Left ventricle myocardium inferior (tissue), 1 donor: ENCODE measurements around the gene IGDCC3. TPM values are rescaled to one million over a fixed set of nuclear protein-coding genes. Genes with fewer than 3 reads are reported as not detected.

Experiments
- DNase-seq: peaks from one replicate; pipeline ENCODE4 v3.0.0-alpha.2; 2020
- H3K27ac ChIP-seq: fragments of 200-600 bp; replicated peaks from 2 replicates; pipeline ENCODE4 v1.8.0; 2021
- H3K27me3 ChIP-seq: fragments of 200-600 bp; 2 replicates; pipeline ENCODE4 v1.8.0; 2021; ENCODE audit warnings: low read depth
- H3K36me3 ChIP-seq: fragments of 200-600 bp; 2 replicates; pipeline ENCODE4 v1.8.0; 2021
- H3K4me1 ChIP-seq: fragments of 200-600 bp; 2 replicates; pipeline ENCODE4 v1.8.0; 2021
- H3K4me3 ChIP-seq: fragments of 200-600 bp; 2 replicates; pipeline ENCODE4 v1.8.0; 2021; ENCODE audit warnings: mild to moderate bottlenecking, moderate library complexity
- H3K9me3 ChIP-seq: fragments of 200-600 bp; replicated peaks from 2 replicates; pipeline ENCODE4 v1.8.0; 2021
- CTCF ChIP-seq: fragments of 200-600 bp; IDR thresholded peaks from 2 replicates; pipeline ENCODE4 v1.8.0; 2021; ENCODE audit warnings: antibody characterized with exemption, mild to moderate bottlenecking, borderline replicate concordance
- intact Hi-C: fragments of 100-400 bp; cut with micrococcal nuclease; formaldehyde crosslinking; loops from one replicate; pipeline ENCODE4 v1.11.0; 2022
- total RNA-seq: library from RNA; stranded (reverse); fragmentation: NEBNext Ultra II Directional; extraction: Animal tissue kit (Norgen Biotek cat#: 25700); gene quantifications from one replicate; pipeline ENCODE4 v1.2.1, GENCODE V29; 2021
- donor health status: DM: no; HTN: yes; CAD: no; lungs with severe emphysema.

Gene IGDCC3
- total RNA-seq, 1 donor from 2014 or later: 0.16 TPM

- DNase-seq: no peak
- Histone ChIP-seq H3K36me3 (no peaks in the 10 kb centered on the region), H3K4me1 (peaks cover 23% of the 10 kb centered on the region), H3K4me3 (no peak overlapping the region), H3K27ac (no peak overlapping the region), H3K27me3 (peaks cover 21% of the 10 kb centered on the region), H3K9me3 (no peaks in the 10 kb centered on the region)
- TF ChIP-seq CTCF: no peak
- intact Hi-C loops: no loop called here
These were observed 26.5 kb upstream of the IGDCC3 start for GRCh38 chr15:65404186-65404872.

DNA sequence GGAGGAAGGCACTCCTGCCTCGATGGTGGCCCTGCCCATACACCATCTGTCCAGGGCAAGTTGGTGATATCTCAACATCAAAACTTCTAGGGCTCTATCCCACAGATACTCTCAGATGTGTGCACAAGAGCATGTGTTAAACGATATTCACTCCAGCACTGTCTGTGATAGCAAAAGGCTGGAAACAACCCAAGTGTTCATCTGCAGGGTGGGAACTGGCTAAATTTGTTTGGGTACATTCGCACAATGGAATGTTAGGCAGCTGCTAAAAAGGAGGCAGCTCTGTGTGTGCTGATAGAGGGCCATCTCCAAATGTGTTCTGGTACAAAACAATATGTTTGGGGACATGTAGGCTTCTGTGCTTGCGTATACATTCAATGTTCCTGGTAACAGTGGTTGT lies 25.2 kb upstream of the IGDCC3 start:
- intact Hi-C loops: no loop called here
- H3K4me3 ChIP-seq: no peak overlapping the region
- TF ChIP-seq CTCF: no peak
- H3K36me3 ChIP-seq: no peaks in the 10 kb centered on the region
- H3K27ac ChIP-seq: no peak overlapping the region
- DNase-seq: no peak
- no peaks in the 10 kb centered on the region for H3K9me3 ChIP-seq
- peaks cover 25% of the 10 kb centered on the region for H3K27me3 ChIP-seq
- H3K4me1 ChIP-seq: peaks cover 18% of the 10 kb centered on the region

DNA sequence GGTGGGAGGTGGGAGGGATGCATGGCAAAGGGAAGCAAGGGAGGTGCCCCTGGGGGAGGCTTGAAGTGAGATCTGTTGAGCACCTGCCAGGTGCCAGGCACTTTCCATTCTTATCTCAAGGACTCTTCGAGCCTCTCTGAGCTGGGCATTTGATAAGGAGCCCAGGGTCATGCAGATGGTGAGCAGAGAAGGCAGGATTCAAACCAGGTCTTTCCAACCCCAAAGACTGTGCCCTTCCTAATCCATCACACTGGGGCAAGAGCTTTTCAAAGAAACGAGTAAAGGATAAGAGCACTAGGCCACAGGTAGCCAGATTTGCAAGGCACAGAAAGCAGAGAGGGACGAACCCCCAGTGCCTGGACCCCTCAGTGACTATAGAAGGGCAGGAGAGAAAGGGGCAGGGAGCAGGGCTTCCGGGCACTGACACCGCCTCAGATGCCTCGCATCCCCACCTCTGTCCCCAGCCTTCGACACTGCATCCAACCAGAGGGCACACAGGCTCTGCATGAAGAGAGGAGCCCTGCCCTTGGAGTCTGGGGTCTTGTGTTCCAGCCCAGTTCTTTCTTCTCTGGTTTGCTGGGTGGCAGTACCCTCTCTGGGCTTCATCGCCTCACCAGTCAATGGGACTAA lies 23.9 kb upstream of the IGDCC3 start:
- Histone ChIP-seq H3K4me1 (peaks cover 18% of the 10 kb centered on the region), H3K27me3 (peaks cover 38% of the 10 kb centered on the region), H3K27ac (no peak overlapping the region), H3K36me3 (no peaks in the 10 kb centered on the region), H3K4me3 (no peak overlapping the region), H3K9me3 (no peaks in the 10 kb centered on the region)
- no peak for DNase-seq
- no peak for TF ChIP-seq CTCF
- intact Hi-C loops: no loop called here

DNA sequence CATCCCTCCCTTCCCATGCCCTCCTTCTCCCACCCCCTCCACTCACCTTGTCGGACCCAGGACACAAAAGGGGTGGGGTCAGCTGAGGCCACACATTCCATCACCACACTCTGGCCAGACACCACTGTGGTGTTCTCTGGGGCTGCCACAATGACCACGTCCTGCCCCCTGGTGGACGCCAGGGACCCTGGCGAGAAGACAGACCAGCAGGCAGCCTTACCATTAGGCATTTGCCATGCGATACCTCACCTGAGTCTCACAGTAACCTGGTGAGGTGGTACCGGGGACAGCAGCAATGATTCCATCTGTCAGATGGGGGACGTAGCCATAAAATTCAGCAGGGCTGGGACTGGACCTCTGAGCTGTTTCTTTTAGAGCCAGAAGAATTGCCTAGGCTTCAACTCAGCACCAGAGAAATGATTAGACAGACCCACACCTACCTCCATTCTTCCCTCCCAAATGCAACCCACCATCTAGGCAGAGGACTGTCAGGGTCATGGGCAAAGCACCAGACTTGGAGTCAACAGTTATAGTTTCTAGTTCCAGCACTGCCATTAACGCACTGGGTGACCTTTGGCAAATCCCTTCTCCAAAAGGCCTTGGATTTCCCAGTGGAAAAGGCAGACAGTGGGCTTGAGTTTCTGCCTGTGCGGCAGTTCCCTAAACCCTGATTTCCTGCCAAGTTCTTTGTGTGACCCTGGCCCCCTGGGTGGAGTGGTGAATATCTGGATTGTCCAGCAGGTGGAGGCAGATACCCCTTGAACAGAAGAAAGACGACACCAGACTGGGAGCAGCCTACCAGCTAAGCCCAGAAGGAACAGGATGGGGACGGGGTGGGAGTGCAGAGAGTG lies 23.2 kb upstream of the IGDCC3 start:
- peak; percentile 48 for DNase-seq
- H3K27ac ChIP-seq: no peak overlapping the region
- intact Hi-C loops: no loop called here
- no peaks in the 10 kb centered on the region for H3K36me3 ChIP-seq
- H3K27me3 ChIP-seq: peaks cover 45% of the 10 kb centered on the region
- no peaks in the 10 kb centered on the region for H3K9me3 ChIP-seq
- TF ChIP-seq CTCF: peak; percentile 65
- no peak overlapping the region for H3K4me3 ChIP-seq
- H3K4me1 ChIP-seq: peaks cover 19% of the 10 kb centered on the region

DNA sequence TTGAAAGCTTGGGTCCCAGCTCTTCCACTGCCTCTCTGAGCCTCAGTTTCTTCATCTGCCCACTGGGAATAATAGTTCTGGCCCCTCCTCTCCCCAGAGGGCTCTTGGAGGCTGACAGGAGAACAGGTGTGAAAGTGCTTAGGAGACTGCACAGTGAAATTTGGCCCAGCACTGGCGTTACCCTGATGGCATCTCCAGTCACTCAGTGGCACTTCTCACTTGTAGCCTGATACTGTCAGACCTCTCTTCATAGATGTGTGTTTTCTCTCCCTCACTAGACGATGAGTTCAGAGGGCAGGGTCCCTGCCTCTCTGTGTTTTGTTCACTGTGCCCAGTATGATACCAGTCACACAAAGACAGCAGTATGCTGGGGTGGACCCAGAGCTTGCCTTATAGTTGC lies 22.2 kb upstream of the IGDCC3 start:
- intact Hi-C loops: no loop called here
- no peaks in the 10 kb centered on the region for H3K9me3 ChIP-seq
- no peaks in the 10 kb centered on the region for H3K36me3 ChIP-seq

More for the DNA sequence above, 22.2 kb upstream of the IGDCC3 start:
- peaks cover 29% of the 10 kb centered on the region for H3K4me1 ChIP-seq
- H3K27ac ChIP-seq: no peak overlapping the region
- TF ChIP-seq CTCF: no peak
- H3K27me3 ChIP-seq: peaks cover 55% of the 10 kb centered on the region
- no peak for DNase-seq
- no peak overlapping the region for H3K4me3 ChIP-seq
